ENCODE results near the gene CERKL. TPM values are rescaled to one million over a fixed set of nuclear protein-coding genes. Genes with fewer than 3 reads are reported as not detected.

CERKL gene
- total and polyA plus RNA-seq, 9 of the 15 experiments (the other 6 are each of a cell fraction or from before 2014, with no cell fraction given): 0.04 to 0.08 TPM; not detected in 7

GRCh38 chr2:181542170-181542569 is 114.7 kb downstream of the CERKL start:
- DNase-seq (ENCODE audit: extremely low read depth in 1 of 4, low spot score in 3 of 4) (no peak), FAIRE-seq (no peak), ATAC-seq (no peak)
- H2AFZ ChIP-seq (ENCODE audit: low read depth, low read length): no peak overlapping the region
- BruUV-seq (replicated peaks): no TSS peak
- no peak overlapping the region for H3K4me2 ChIP-seq (ENCODE audit: insufficient read depth, low read length)
- H3K36me3 ChIP-seq (ENCODE audit: control insufficient read depth, insufficient read depth, low read length): no peaks in the 10 kb centered on the region
- in situ Hi-C loops (cut with MboI): no loop called here
- H3K27me3 ChIP-seq (ENCODE audit: control insufficient read depth in 2 of 2, insufficient read depth in 2 of 2, low read length in 2 of 2): no peaks in the 10 kb centered on the region
- no peaks in the 10 kb centered on the region for H4K20me1 ChIP-seq (replicated peaks; ENCODE audit: control insufficient read depth, insufficient read depth, low read length)
- ChIA-PET POLR2A (no interaction called here), CTCF (ENCODE audit: low intra/inter-chr PET ratio) (no interaction called here)
- TF ChIP-seq SIRT6 (IDR thresholded peaks at IDR 0.05; ENCODE audit: low read depth, low read length) (no peak), ZKSCAN8 (CRISPR knock-in tag; IDR thresholded peaks at IDR 0.05) (no peak), KHSRP (IDR thresholded peaks at IDR 0.05) (no peak), ZNF639 (CRISPR knock-in tag; conservative IDR thresholded peaks at IDR 0.05 in 1 of 2, IDR thresholded peaks at IDR 0.05 in 1 of 2) (no peak), ZBTB1 (CRISPR knock-in tag; IDR thresholded peaks at IDR 0.05; ENCODE audit: borderline replicate concordance, low read depth) (no peak), HINFP (tag; conservative IDR thresholded peaks at IDR 0.05; ENCODE audit: low read depth) (no peak), ELF2 (CRISPR knock-in tag; IDR thresholded peaks at IDR 0.05) (no peak), THRAP3 (IDR thresholded peaks at IDR 0.05; ENCODE audit: borderline replicate concordance) (no peak), HDAC6 (IDR thresholded peaks at IDR 0.05; ENCODE audit: low read depth, low read length) (no peak), SREBF2 (CRISPR knock-in tag; IDR thresholded peaks at IDR 0.05) (no peak), KAT8 (IDR thresholded peaks at IDR 0.05; ENCODE audit: low read depth) (no peak), IRF1 (CRISPR knock-in tag; IDR thresholded peaks at IDR 0.05; ENCODE audit: borderline replicate concordance) (no peak), ZNF449 (CRISPR knock-in tag; IDR thresholded peaks at IDR 0.05) (no peak)
- H3K9ac ChIP-seq (ENCODE audit: insufficient read depth in 1 of 2, low read depth in 2 of 2, low read length in 2 of 2): no peak overlapping the region
- 0% methylated on average over 2 of the region's 2 CpGs for WGBS (ENCODE audit: insufficient coverage, low coverage, missing lambda C conversion rate)
- no peak overlapping the region for H3K4me3 ChIP-seq
- intact Hi-C loops (cut with micrococcal nuclease): no loop called here
- H3K27ac ChIP-seq (ENCODE audit: extremely low read depth, low read depth, low read length): no peak overlapping the region
- no peaks in the 10 kb centered on the region for H3K79me2 ChIP-seq (ENCODE audit: control insufficient read depth, insufficient read depth, low read length)
- no peaks in the 10 kb centered on the region for H3K4me1 ChIP-seq (replicated peaks in 1 of 2; ENCODE audit: control insufficient read depth in 2 of 2, insufficient read depth in 2 of 2, low read length in 2 of 2)
- no peaks in the 10 kb centered on the region for H3K9me1 ChIP-seq (ENCODE audit: control insufficient read depth, insufficient read depth, low read length)
- H3K9me3 ChIP-seq (replicated peaks; ENCODE audit: control insufficient read depth, insufficient read depth, low read depth, low read length): no peaks in the 10 kb centered on the region; the same call in 1 of the 2 replicates

Measured in K562 (cell line).